ENCODE results near the gene RBFOX2. TPM values are rescaled to one million over a fixed set of nuclear protein-coding genes. Genes with fewer than 3 reads are reported as not detected.
"Not testable (repeated sequence)": the region's sequence is repeated elsewhere in the genome, so short reads cannot be mapped to it uniquely, and the experiment has no call there.

Gene RBFOX2
- total RNA-seq, 1 donor from 2014 or later = 64.1 TPM

- DNase-seq = no peak
- Histone ChIP-seq H3K4me1 (no peaks in the 10 kb centered on the region), H3K36me3 (no peaks in the 10 kb centered on the region), H3K27me3 (no peaks in the 10 kb centered on the region), H3K9me3 (no peaks in the 10 kb centered on the region), H3K27ac (no peak overlapping the region), H3K4me3 (no peak overlapping the region)
- intact Hi-C loops (cut with DNase I) = no loop called here
- no peak for ATAC-seq
- TF ChIP-seq CTCF (IDR thresholded peaks at IDR 0.05) = no peak
Observed at GRCh38 chr22:36049678-36049997, 21.0 kb upstream of the RBFOX2 start.

DNA sequence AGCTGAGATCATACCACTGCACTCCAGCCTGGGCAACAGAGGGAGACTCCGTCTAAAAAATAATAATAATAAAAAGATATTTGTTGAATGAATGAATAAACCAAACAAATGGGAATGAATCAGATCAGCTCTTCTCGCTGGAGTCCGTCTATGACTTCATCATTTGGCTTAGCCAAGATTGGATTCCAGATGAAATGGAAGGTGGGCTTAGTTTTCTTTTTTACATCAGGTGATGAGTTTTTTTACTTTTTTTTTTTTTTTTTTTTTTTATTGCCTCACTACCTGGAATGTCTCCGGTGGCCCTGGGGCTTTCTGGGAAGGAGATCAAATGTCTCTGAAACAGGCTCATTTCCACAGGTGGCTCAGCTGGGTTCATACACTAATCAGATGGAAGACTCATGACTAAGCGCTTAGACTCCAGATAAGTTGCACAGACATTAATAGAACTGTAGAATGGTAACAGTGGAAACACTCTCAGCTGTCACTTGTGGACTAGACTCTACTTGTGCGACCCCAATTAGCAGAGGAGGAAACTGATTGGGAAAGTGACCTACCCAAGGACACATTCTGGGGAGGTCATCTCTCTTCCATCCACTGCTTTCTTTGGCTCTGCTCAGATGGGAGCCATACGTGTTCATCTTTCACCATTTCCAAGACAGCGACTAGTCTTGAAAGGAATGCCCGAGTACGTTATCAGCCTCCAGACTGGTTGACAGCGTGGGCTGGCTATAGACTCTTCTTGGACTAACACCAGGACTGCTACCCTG, 20.5 kb upstream of the RBFOX2 start:
- Histone ChIP-seq H3K4me3 (no peak overlapping the region), H3K9me3 (no peaks in the 10 kb centered on the region), H3K27me3 (no peaks in the 10 kb centered on the region), H3K36me3 (no peaks in the 10 kb centered on the region), H3K4me1 (no peaks in the 10 kb centered on the region), H3K27ac (no peak overlapping the region)
- no peak for TF ChIP-seq CTCF (IDR thresholded peaks at IDR 0.05)
- DNase-seq (no peak), ATAC-seq (no peak)
- intact Hi-C loops (cut with DNase I) = no loop called here

- ATAC-seq; H3K27ac ChIP-seq; H3K36me3 ChIP-seq; H3K4me1 ChIP-seq; H3K4me3 ChIP-seq; H3K9me3 ChIP-seq; intact Hi-C loops (cut with DNase I); H3K27me3 ChIP-seq; DNase-seq: not testable (repeated sequence)
Observed at GRCh38 chr22:36044517-36044916, 15.9 kb upstream of the RBFOX2 start.

GRCh38 chr22:36042240-36042639, 13.6 kb upstream of the RBFOX2 start:
- no peak overlapping the region for H3K4me3 ChIP-seq
- H3K9me3 ChIP-seq = no peaks in the 10 kb centered on the region
- no peak overlapping the region for H3K27ac ChIP-seq
- no peak for TF ChIP-seq CTCF (IDR thresholded peaks at IDR 0.05)
- ATAC-seq (no peak), DNase-seq (no peak)
- intact Hi-C loops (cut with DNase I) = no loop called here
- H3K27me3 ChIP-seq = no peaks in the 10 kb centered on the region
- H3K4me1 ChIP-seq = no peaks in the 10 kb centered on the region
- H3K36me3 ChIP-seq = no peaks in the 10 kb centered on the region

DNA sequence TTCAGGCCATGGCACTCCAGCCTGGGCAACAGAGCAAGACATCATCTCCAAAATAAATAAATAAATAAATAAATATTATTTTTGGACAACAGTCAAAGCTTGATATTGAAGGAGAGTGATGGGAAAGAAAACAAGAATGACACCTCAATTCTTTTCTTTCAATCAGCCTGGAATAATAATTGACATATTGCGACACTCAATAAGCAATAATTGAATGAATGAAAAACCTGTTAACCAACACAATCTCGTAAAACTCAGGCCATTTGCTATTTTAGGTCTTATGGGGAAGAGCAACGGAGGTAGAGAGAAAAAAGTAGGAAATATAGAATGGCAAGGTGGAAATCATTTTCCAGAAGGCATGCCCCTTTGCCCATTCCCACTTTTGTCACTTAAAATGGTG, 10.5 kb upstream of the RBFOX2 start:
- Histone ChIP-seq H3K36me3 (no peaks in the 10 kb centered on the region), H3K27ac (no peak overlapping the region), H3K9me3 (no peaks in the 10 kb centered on the region), H3K27me3 (no peaks in the 10 kb centered on the region), H3K4me1 (no peaks in the 10 kb centered on the region), H3K4me3 (no peak overlapping the region)
- TF ChIP-seq CTCF (IDR thresholded peaks at IDR 0.05) = no peak
- no peak for DNase-seq
- intact Hi-C loops (cut with DNase I) = no loop called here
- no peak for ATAC-seq

DNA sequence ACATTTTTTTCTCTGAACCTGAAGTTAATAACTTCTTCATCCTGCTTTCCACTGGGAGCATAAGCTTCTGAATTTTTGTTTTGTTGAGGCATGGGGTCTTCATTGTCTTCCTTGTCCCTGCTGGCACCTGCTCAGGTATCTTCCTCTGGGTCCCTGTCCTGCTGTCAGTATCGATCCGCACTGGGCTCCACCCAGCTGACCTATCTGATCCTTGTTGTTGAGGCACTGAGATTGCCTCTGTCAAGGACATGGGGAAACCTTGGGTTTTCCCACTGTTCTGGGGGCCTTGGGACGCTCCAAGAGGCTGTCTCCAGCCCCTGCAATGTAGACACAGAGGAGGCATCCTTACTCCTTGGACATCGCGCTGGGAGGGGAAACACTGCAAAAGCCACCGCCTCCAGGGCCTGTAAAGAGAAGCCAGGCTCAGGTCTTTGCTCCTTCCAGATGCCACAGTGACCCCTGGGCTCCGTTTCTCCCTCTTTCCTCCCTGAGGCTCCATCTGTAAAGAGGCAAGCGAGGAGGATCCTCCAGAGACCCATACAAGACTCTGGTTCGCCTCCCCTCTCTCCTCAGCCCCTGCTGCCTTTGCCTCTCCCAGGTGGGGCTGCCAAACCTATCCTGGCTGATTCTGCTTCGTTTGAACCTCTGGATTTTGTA, 8.6 kb upstream of the RBFOX2 start:
- H3K9me3 ChIP-seq = no peaks in the 10 kb centered on the region
- no peak overlapping the region for H3K27ac ChIP-seq
- H3K4me1 ChIP-seq = no peaks in the 10 kb centered on the region
- no peaks in the 10 kb centered on the region for H3K27me3 ChIP-seq
- H3K36me3 ChIP-seq = no peaks in the 10 kb centered on the region
- intact Hi-C loops (cut with DNase I) = no loop called here
- no peak for TF ChIP-seq CTCF (IDR thresholded peaks at IDR 0.05)
- ATAC-seq = no peak
- no peak overlapping the region for H3K4me3 ChIP-seq
- no peak for DNase-seq

Measured in upper lobe of right lung (tissue), 1 donor.